ENCODE results near the gene EZH1.
"Not testable (repeated sequence)": the region's sequence is repeated elsewhere in the genome, so short reads cannot be mapped to it uniquely, and the experiment has no call there.

Gene EZH1

GRCh38 chr17:42665581-42666001, 79.2 kb downstream of the EZH1 start:
- no peak for DNase-seq

GRCh38 chr17:42660692-42661345, 84.0 kb downstream of the EZH1 start:
- no peak for DNase-seq

- not testable (repeated sequence) for DNase-seq
These were observed 84.9 kb downstream of the EZH1 start for GRCh38 chr17:42659932-42660274.

- DNase-seq = peak; percentile 89
These were observed 85.5 kb downstream of the EZH1 start, which contains the start of gene TUBG2 for GRCh38 chr17:42659079-42659931. Gene TUBG2 (plus strand): TSS chr17:42659284. CDS start chr17:42659504, 220 bp downstream.

GRCh38 chr17:42657824-42658588, 86.8 kb downstream of the EZH1 start:
- DNase-seq = no peak

- DNase-seq = no peak
These were observed 89.3 kb downstream of the EZH1 start for GRCh38 chr17:42655528-42655927.

- peak; percentile 60 for DNase-seq
These were observed 91.4 kb downstream of the EZH1 start for GRCh38 chr17:42653179-42654124.

- no peak for DNase-seq
These were observed 93.4 kb downstream of the EZH1 start for GRCh38 chr17:42651392-42651791.

Measured in midbrain (tissue), 1 donor.